HG02571 (cell line): ENCODE data around the gene SMURF2.
"Not testable (repeated sequence)": the region's sequence is repeated elsewhere in the genome, so short reads cannot be mapped to it uniquely, and the experiment has no call there.

Source experiments
- ATAC-seq: cut with Tn5 transposase; IDR thresholded peaks from one replicate; pipeline ENCODE4 v1.9.1; 2021; ENCODE audit warnings: mild to moderate bottlenecking, moderate library complexity; ENCODE audit not compliant: unreplicated experiment

SMURF2 gene

GRCh38 chr17:64632606-64633005 is 29.5 kb downstream of the SMURF2 start:
- ATAC-seq: no peak

- ATAC-seq: no peak
These were observed 29.9 kb downstream of the SMURF2 start for GRCh38 chr17:64632194-64632593.

GRCh38 chr17:64630309-64631223 is 31.5 kb downstream of the SMURF2 start:
- no peak for ATAC-seq

GRCh38 chr17:64628641-64629040 is 33.5 kb downstream of the SMURF2 start:
- ATAC-seq: no peak

GRCh38 chr17:64627797-64628196 is 34.3 kb downstream of the SMURF2 start:
- no peak for ATAC-seq

- ATAC-seq: no peak
These were observed 35.3 kb downstream of the SMURF2 start for GRCh38 chr17:64626827-64627226.

- no peak for ATAC-seq
These were observed 36.6 kb downstream of the SMURF2 start for GRCh38 chr17:64625541-64625940.

GRCh38 chr17:64622931-64623654 is 39.0 kb downstream of the SMURF2 start:
- no peak for ATAC-seq

GRCh38 chr17:64621772-64622171 is 40.3 kb downstream of the SMURF2 start:
- no peak for ATAC-seq

GRCh38 chr17:64618848-64619247 is 43.3 kb downstream of the SMURF2 start:
- ATAC-seq: no peak

GRCh38 chr17:64617125-64617780 is 44.9 kb downstream of the SMURF2 start:
- ATAC-seq: no peak

- no peak for ATAC-seq
These were observed 47.0 kb downstream of the SMURF2 start for GRCh38 chr17:64615028-64615677.

- no peak for ATAC-seq
These were observed 47.7 kb downstream of the SMURF2 start for GRCh38 chr17:64614266-64615027.

- no peak for ATAC-seq
These were observed 50.7 kb downstream of the SMURF2 start for GRCh38 chr17:64611369-64611768.

- ATAC-seq: not testable (repeated sequence)
These were observed 51.9 kb downstream of the SMURF2 start for GRCh38 chr17:64610244-64610643.

- ATAC-seq: no peak
These were observed 53.5 kb downstream of the SMURF2 start for GRCh38 chr17:64608571-64608981.

- no peak for ATAC-seq
These were observed 54.1 kb downstream of the SMURF2 start for GRCh38 chr17:64607862-64608565.

GRCh38 chr17:64604532-64604931 is 57.6 kb downstream of the SMURF2 start:
- not testable (repeated sequence) for ATAC-seq

GRCh38 chr17:64603987-64604386 is 58.1 kb downstream of the SMURF2 start:
- no peak for ATAC-seq

GRCh38 chr17:64599827-64600226 is 62.3 kb downstream of the SMURF2 start:
- no peak for ATAC-seq
